Subcutaneous adipose tissue (tissue), 4 donors: ENCODE results near the gene ATXN7L1. TPM values are rescaled to one million over a fixed set of nuclear protein-coding genes. Genes with fewer than 3 reads are reported as not detected.

Experiments
- CTCF ChIP-seq: fragments of 450-650 bp; IDR thresholded peaks from one replicate; pipeline ENCODE4 v1.5.1; 2016; ENCODE audit warnings: low read depth, mild to moderate bottlenecking, control low read depth, antibody characterized with exemption, moderate library complexity
- total RNA-seq, 4 donors: library from RNA; depleted of rRNA; stranded (reverse); fragments of >200 nt; gene quantifications; one replicate each; pipeline ENCODE4 v1.1.0, GENCODE V29; 2016

The ATXN7L1 gene
- total RNA-seq, 4 donors from 2014 or later = 11.5 to 29.2 (median 13.3) TPM

- no peak for TF ChIP-seq CTCF
Measured at GRCh38 chr7:105673367-105674084, 202.9 kb downstream of the ATXN7L1 start.

- TF ChIP-seq CTCF = no peak
Measured at GRCh38 chr7:105672801-105673200, 203.6 kb downstream of the ATXN7L1 start.

GRCh38 chr7:105666324-105666723 is 210.1 kb downstream of the ATXN7L1 start:
- no peak for TF ChIP-seq CTCF

- TF ChIP-seq CTCF = no peak
Measured at GRCh38 chr7:105665684-105666083, 210.7 kb downstream of the ATXN7L1 start.

GRCh38 chr7:105664816-105665525 is 211.4 kb downstream of the ATXN7L1 start:
- TF ChIP-seq CTCF = no peak

- TF ChIP-seq CTCF = no peak
Measured at GRCh38 chr7:105662998-105663397, 213.4 kb downstream of the ATXN7L1 start.

- TF ChIP-seq CTCF = no peak
Measured at GRCh38 chr7:105661625-105662024, 214.8 kb downstream of the ATXN7L1 start.
